H1 (cell line): Measurements from ENCODE around the gene MGARP. TPM values are rescaled to one million over a fixed set of nuclear protein-coding genes. Genes with fewer than 3 reads are reported as not detected.
A peak's percentile ranks its signal among the peaks of the same experiment; 100 is the strongest.

Source experiments
- CTCF ChIA-PET: fragments of 300-600 bp; sonication (Branson Sonifier 250); formaldehyde crosslinking; loops from one replicate; lab custom pipeline; 2021; ENCODE audit not compliant: partially characterized antibody; lab: Charles Lee
- POLR2A ChIA-PET: fragments of 300-600 bp; sonication (Branson Sonifier 250); formaldehyde crosslinking; loops from one replicate; lab custom pipeline; 2021; ENCODE audit warnings: inconsistent platforms; ENCODE audit not compliant: partially characterized antibody; lab: Charles Lee
- DNase-seq, 2 experiments: peaks; one replicate each; pipeline versions ENCODE4 v3.0.0 to v3.0.0-alpha.2; 2010 to 2022; ENCODE audit warnings: low spot score in 2 of 2, low read depth in 1 of 2, mixed read lengths in 1 of 2
- FAIRE-seq: peaks from 2 replicates; lab custom pipeline; 2011; peaks lifted over from hg19 to GRCh38; lab: Jason Lieb, UNC
- H2AFZ ChIP-seq: 2 replicates; pipeline ENCODE4 v1.8.1; 2012; ENCODE audit warnings: low read length, inconsistent platforms
- H2AK5ac ChIP-seq: 2 replicates; pipeline ENCODE4 v1.6.1; 2013; ENCODE audit warnings: low read depth, low read length
- H2BK120ac ChIP-seq: replicated peaks from 2 replicates; pipeline ENCODE3; 2013; ENCODE audit warnings: low read depth, low read length, inconsistent platforms
- H2BK12ac ChIP-seq: 2 replicates; pipeline ENCODE4 v1.6.1; 2013; ENCODE audit warnings: low read depth, low read length
- H2BK15ac ChIP-seq: 2 replicates; pipeline ENCODE4 v1.6.1; 2013; ENCODE audit warnings: low read length
- H2BK20ac ChIP-seq: 2 replicates; pipeline ENCODE4 v1.6.1; 2013; ENCODE audit warnings: low read length
- H2BK5ac ChIP-seq: 2 replicates; pipeline ENCODE4 v1.6.1; 2013; ENCODE audit warnings: low read depth, low read length
- H3K14ac ChIP-seq: 2 replicates; pipeline ENCODE4 v1.6.1; 2013; ENCODE audit warnings: inconsistent platforms; ENCODE audit not compliant: insufficient read length
- H3K18ac ChIP-seq: 2 replicates; pipeline ENCODE4 v1.6.1; 2013; ENCODE audit warnings: low read length; ENCODE audit errors: extremely low read depth
- H3K23ac ChIP-seq: 2 replicates; pipeline ENCODE4 v1.6.1; 2013; ENCODE audit warnings: inconsistent platforms; ENCODE audit not compliant: insufficient read length
- H3K23me2 ChIP-seq: 2 replicates; pipeline ENCODE4 v1.6.1; 2013; ENCODE audit warnings: low read depth, low read length
- H3K27ac ChIP-seq: 2 replicates; pipeline ENCODE4 v1.6.1; 2011; ENCODE audit warnings: low read depth, low read length, inconsistent platforms
- H3K27me3 ChIP-seq, 4 experiments: replicated peaks in 1 of 4; 1 replicate in 1 of 4; 2 replicates in 3 of 4; pipeline versions ENCODE4 v1.6.1 to v1.8.1; 2011 to 2013; ENCODE audit warnings: low read length in 3 of 4, mild to moderate bottlenecking in 3 of 4, inconsistent platforms in 2 of 4, mixed read lengths in 2 of 4, moderate library complexity in 1 of 4; ENCODE audit not compliant: control insufficient read depth in 3 of 4, insufficient read depth in 3 of 4; ENCODE audit errors: extremely low read depth in 1 of 4
- H3K36me3 ChIP-seq, 4 experiments: 2 replicates each; pipeline versions ENCODE4 v1.6.1 to v1.8.1; 2011 to 2013; ENCODE audit warnings: mild to moderate bottlenecking in 4 of 4, low read length in 3 of 4, moderate library complexity in 2 of 4, control low read depth in 1 of 4, inconsistent platforms in 1 of 4; ENCODE audit not compliant: insufficient read depth in 4 of 4, control insufficient read depth in 2 of 4
- H3K4ac ChIP-seq: replicated peaks from 2 replicates; pipeline ENCODE3; 2013; ENCODE audit warnings: low read length, low read depth, mixed read lengths, inconsistent platforms; ENCODE audit not compliant: insufficient read length
- H3K4me1 ChIP-seq, 4 experiments: replicated peaks in 1 of 4; 1 replicate in 1 of 4; 2 replicates in 3 of 4; pipeline versions ENCODE4 v1.6.1 to v1.8.1; 2011 to 2013; ENCODE audit warnings: low read length in 3 of 4, inconsistent platforms in 2 of 4, mixed read lengths in 1 of 4; ENCODE audit not compliant: insufficient read depth in 4 of 4, control insufficient read depth in 3 of 4
- H3K4me2 ChIP-seq, 2 experiments: 2 replicates each; pipeline versions ENCODE4 v1.6.1 to v1.8.1; 2011 to 2013; ENCODE audit warnings: low read depth in 2 of 2, low read length in 2 of 2, control low read depth in 1 of 2, inconsistent platforms in 1 of 2, mild to moderate bottlenecking in 1 of 2; ENCODE audit not compliant: insufficient read depth in 1 of 2
- H3K4me3 ChIP-seq, 4 experiments: fragments of 200-600, 300-600 bp in 1 of 4; sonication (generic), shearing (Covaris generic), sonication (Bioruptor Twin) in 1 of 4; 2 replicates each; pipeline versions ENCODE4 v1.5.1 to v1.8.1; 2011 to 2016; ENCODE audit warnings: low read length in 4 of 4, low read depth in 3 of 4, control low read depth in 2 of 4, inconsistent platforms in 2 of 4, mild to moderate bottlenecking in 2 of 4, mixed read lengths in 1 of 4, moderate library complexity in 1 of 4; ENCODE audit not compliant: insufficient read depth in 2 of 4; ENCODE audit errors: extremely low read depth in 1 of 4
- H3K56ac ChIP-seq: replicated peaks from 2 replicates; pipeline ENCODE3; 2013; ENCODE audit warnings: low read depth, mild to moderate bottlenecking, mixed read lengths, low read length, inconsistent platforms; ENCODE audit not compliant: insufficient read length
- H3K79me1 ChIP-seq: 2 replicates; pipeline ENCODE4 v1.6.1; 2013; ENCODE audit warnings: low read depth, low read length, control low read depth
- H3K79me2 ChIP-seq, 2 experiments: 2 replicates each; pipeline versions ENCODE4 v1.6.1 to v1.8.1; 2012 to 2013; ENCODE audit warnings: low read length in 2 of 2, mild to moderate bottlenecking in 2 of 2, inconsistent platforms in 1 of 2; ENCODE audit not compliant: insufficient read depth in 2 of 2, control insufficient read depth in 1 of 2
- H3K9ac ChIP-seq, 4 experiments: replicated peaks in 1 of 4; 1 replicate in 1 of 4; 2 replicates in 3 of 4; pipeline versions ENCODE4 v1.6.1 to v1.8.1; 2011 to 2013; ENCODE audit warnings: low read depth in 3 of 4, low read length in 3 of 4, control low read depth in 2 of 4, mild to moderate bottlenecking in 2 of 4, moderate library complexity in 2 of 4, inconsistent platforms in 1 of 4; ENCODE audit errors: extremely low read depth in 1 of 4
- H3K9me3 ChIP-seq, 2 experiments: 2 replicates each; pipeline versions ENCODE4 v1.6.1 to v1.8.1; 2012 to 2013; ENCODE audit warnings: mild to moderate bottlenecking in 2 of 2, moderate library complexity in 2 of 2, control low read depth in 1 of 2, inconsistent platforms in 1 of 2, low read depth in 1 of 2, low read length in 1 of 2, mixed read lengths in 1 of 2; ENCODE audit not compliant: insufficient read depth in 2 of 2
- H4K20me1 ChIP-seq, 2 experiments: replicated peaks in 1 of 2; 2 replicates each; pipeline versions ENCODE3 to v1.8.1; 2011 to 2013; ENCODE audit warnings: inconsistent platforms in 2 of 2, low read length in 2 of 2, mild to moderate bottlenecking in 1 of 2; ENCODE audit not compliant: insufficient read depth in 2 of 2, control insufficient read depth in 1 of 2
- H4K5ac ChIP-seq: 2 replicates; pipeline ENCODE4 v1.6.1; 2013; ENCODE audit warnings: low read length, low read depth, mixed read lengths, inconsistent platforms; ENCODE audit not compliant: insufficient read length
- H4K8ac ChIP-seq: 2 replicates; pipeline ENCODE4 v1.8.0; 2013; ENCODE audit warnings: mild to moderate bottlenecking, moderate library complexity, low read length, inconsistent platforms; ENCODE audit not compliant: insufficient read depth; ENCODE audit errors: extremely low read depth
- H4K91ac ChIP-seq: replicated peaks from 2 replicates; pipeline ENCODE3; 2013; ENCODE audit warnings: low read length, mixed read lengths, inconsistent platforms; ENCODE audit not compliant: insufficient read length
- ASH2L ChIP-seq: fragments of 200-600, 300-600 bp; sonication (generic); IDR thresholded peaks from one replicate; pipeline ENCODE4 v1.7.1; 2017; ENCODE audit warnings: low read length
- CBX8 ChIP-seq: fragments of 300-800, 300-1000 bp; sonication (generic); IDR thresholded peaks from 2 replicates; pipeline ENCODE4 v1.7.1; 2016; ENCODE audit warnings: low read depth, low read length, borderline replicate concordance
- CTBP2 ChIP-seq: IDR thresholded peaks from 2 replicates; pipeline ENCODE4 v1.7.0; 2011; ENCODE audit warnings: borderline replicate concordance, mild to moderate bottlenecking, moderate library complexity, mixed read lengths, low read length; ENCODE audit not compliant: insufficient read depth, insufficient read length
- NANOG ChIP-seq: IDR thresholded peaks from 2 replicates; pipeline ENCODE4 v1.6.1; 2011; ENCODE audit warnings: low read length, low read depth, mild to moderate bottlenecking, inconsistent platforms; ENCODE audit not compliant: insufficient read depth, poor library complexity, severe bottlenecking
- PHF8 ChIP-seq: fragments of 200-600 bp; sonication (generic); conservative IDR thresholded peaks from 2 replicates; pipeline ENCODE4 v1.7.1; 2012; ENCODE audit warnings: low read depth, mild to moderate bottlenecking, inconsistent platforms, low read length, moderate library complexity
- YY1 ChIP-seq: IDR thresholded peaks from 2 replicates; pipeline ENCODE4 v1.6.1; 2011; ENCODE audit warnings: low read depth, mild to moderate bottlenecking, low read length
- WGBS, 2 experiments: shearing (Covaris generic) in 1 of 2; methylation state at CpG; one replicate each; pipeline versions ENCODE4 v1.1.6 to v1.1.7; 2013 to 2015; ENCODE audit warnings: low lambda C conversion rate in 2 of 2, mixed read lengths in 2 of 2, inconsistent platforms in 1 of 2, low coverage in 1 of 2, missing lambda C conversion rate in 1 of 2; ENCODE audit not compliant: insufficient replicate concordance in 2 of 2, insufficient coverage in 1 of 2, insufficient read length in 1 of 2; ENCODE audit errors: extremely low coverage in 1 of 2, missing lambda C conversion rate in 1 of 2; 5-methylcytosine and 5-hydroxymethylcytosine counted together
- polyA plus RNA-seq, 7 experiments: library from polyadenylated mRNA; depleted of rRNA in 3 of 7; stranded (reverse) in 5 of 7; unstranded in 2 of 7; fragments of >200 nt in 5 of 7; fragments of 200-250 nt in 2 of 7; gene quantifications; 1 replicate in 5 of 7; 2 replicates in 1 of 7; 4 replicates in 1 of 7; pipeline versions ENCODE4 v1.2.1 to v1.2.3, GENCODE V29; 2011 to 2013; ENCODE audit warnings: missing spikeins in 2 of 7, mixed read lengths in 2 of 7
- total RNA-seq: library from RNA; stranded (reverse); fragmentation: NEBNext Ultra II Directional; extraction: Animal tissue kit (Norgen Biotek cat#: 25700); gene quantifications from 2 replicates; pipeline ENCODE4 v1.2.1, GENCODE V29; 2021
- TF ChIP-seq, protein P1 (sequence below): IDR thresholded peaks from 2 replicates; pipeline ENCODE4 v1.6.1; 2012; ENCODE audit warnings: low read length, inconsistent platforms

Gene MGARP
- total and polyA plus RNA-seq, 2 of the 8 experiments (the other 6 are each of a cell fraction or from before 2014, with no cell fraction given) = 2.8 to 4.5 TPM

- H3K23me2 ChIP-seq = no peaks in the 10 kb centered on the region
- CTCF ChIA-PET = interaction anchor here (1.1 kb wide), 1 partner anchor 13 kb away, joined by 4 read pairs; no protein-coding TSS in a partner anchor
- TF ChIP-seq, protein P1, sequence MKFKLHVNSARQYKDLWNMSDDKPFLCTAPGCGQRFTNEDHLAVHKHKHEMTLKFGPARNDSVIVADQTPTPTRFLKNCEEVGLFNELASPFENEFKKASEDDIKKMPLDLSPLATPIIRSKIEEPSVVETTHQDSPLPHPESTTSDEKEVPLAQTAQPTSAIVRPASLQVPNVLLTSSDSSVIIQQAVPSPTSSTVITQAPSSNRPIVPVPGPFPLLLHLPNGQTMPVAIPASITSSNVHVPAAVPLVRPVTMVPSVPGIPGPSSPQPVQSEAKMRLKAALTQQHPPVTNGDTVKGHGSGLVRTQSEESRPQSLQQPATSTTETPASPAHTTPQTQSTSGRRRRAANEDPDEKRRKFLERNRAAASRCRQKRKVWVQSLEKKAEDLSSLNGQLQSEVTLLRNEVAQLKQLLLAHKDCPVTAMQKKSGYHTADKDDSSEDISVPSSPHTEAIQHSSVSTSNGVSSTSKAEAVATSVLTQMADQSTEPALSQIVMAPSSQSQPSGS = no peak
- no peak for TF ChIP-seq ASH2L
- TF ChIP-seq NANOG = no peak
- no peak for TF ChIP-seq PHF8
- no peak for TF ChIP-seq CBX8
- TF ChIP-seq YY1 = no peak
- TF ChIP-seq CTBP2 = no peak
- TF ChIP-seq, all 59 proteins: peak for 0
- WGBS, 2 experiments = 94% methylated on average over 5 of the region's 5 CpGs; no CpG with 5 or more reads in 1 of the 2 experiments
- H4K91ac ChIP-seq = no peak overlapping the region
- 0 out of 2 replicates have a peak overlapping the region, but pooled peaks have one; percentile 29 for H2BK15ac ChIP-seq
- H3K9me3 ChIP-seq = no peaks in the 10 kb centered on the region
- no peak overlapping the region for H3K4me3 ChIP-seq
- no peak overlapping the region for H2AK5ac ChIP-seq
- H2BK5ac ChIP-seq = no peak overlapping the region
- H4K20me1 ChIP-seq = no peaks in the 10 kb centered on the region
- no peak overlapping the region for H3K27ac ChIP-seq
- no peaks in the 10 kb centered on the region for H3K36me3 ChIP-seq
- H3K79me1 ChIP-seq = no peaks in the 10 kb centered on the region
- no peak overlapping the region for H3K9ac ChIP-seq
- H2BK12ac ChIP-seq = no peak overlapping the region
- H4K8ac ChIP-seq = no peak overlapping the region
- H3K23ac ChIP-seq = no peak overlapping the region
- no peak overlapping the region; the same call in 1 of the 2 replicates for H2AFZ ChIP-seq
- H2BK20ac ChIP-seq = no peak overlapping the region
- no peak for FAIRE-seq
- H3K4me2 ChIP-seq = no peak overlapping the region
- H3K56ac ChIP-seq = no peak overlapping the region
- H3K4ac ChIP-seq = no peak overlapping the region
- no peaks in the 10 kb centered on the region for H3K79me2 ChIP-seq
- no peaks in the 10 kb centered on the region for H3K27me3 ChIP-seq
- H3K4me1 ChIP-seq = no peaks in the 10 kb centered on the region
- POLR2A ChIA-PET = no interaction called here
- H3K18ac ChIP-seq = no peak overlapping the region
- no peak overlapping the region for H2BK120ac ChIP-seq
- H3K14ac ChIP-seq = no peak overlapping the region
- DNase-seq = no peak
- H4K5ac ChIP-seq = no peak overlapping the region
Observed at GRCh38 chr4:139222215-139222614, 57.8 kb downstream of the MGARP start.
